NOMO-1 treated with DMSO at 0.1 percent for 48 hours (cell line): ENCODE measurements around the gene PLPPR5.

Experiments used
- DNase-seq: peaks from one replicate; lab custom pipeline; 2025; ENCODE audit not compliant: unreplicated experiment; lab: John Stamatoyannopoulos, UW

Gene PLPPR5

DNA sequence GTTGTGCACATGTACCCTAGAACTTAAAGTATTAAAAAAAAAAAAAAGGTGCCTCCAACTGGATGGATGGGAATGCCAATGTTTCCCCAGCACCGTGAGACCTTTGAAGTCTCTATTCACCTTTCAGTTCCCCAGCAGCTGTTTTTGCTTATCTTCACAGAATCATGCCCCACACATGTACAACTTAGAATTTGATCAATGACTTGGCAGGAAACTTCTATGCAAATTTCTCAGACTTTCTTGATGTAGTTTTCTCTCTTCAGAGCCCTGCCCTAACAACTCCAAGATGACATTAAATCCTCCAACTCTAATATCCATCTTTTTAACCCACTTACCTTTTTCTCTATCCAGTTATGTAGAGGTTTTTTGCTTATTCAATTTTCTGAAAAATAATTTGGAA, 144.3 kb downstream of the PLPPR5 start:
- no peak for DNase-seq

- no peak for DNase-seq
These were observed 150.5 kb downstream of the PLPPR5 start for GRCh38 chr1:98854137-98854536.

GRCh38 chr1:98849969-98850636, 154.6 kb downstream of the PLPPR5 start:
- no peak for DNase-seq

DNA sequence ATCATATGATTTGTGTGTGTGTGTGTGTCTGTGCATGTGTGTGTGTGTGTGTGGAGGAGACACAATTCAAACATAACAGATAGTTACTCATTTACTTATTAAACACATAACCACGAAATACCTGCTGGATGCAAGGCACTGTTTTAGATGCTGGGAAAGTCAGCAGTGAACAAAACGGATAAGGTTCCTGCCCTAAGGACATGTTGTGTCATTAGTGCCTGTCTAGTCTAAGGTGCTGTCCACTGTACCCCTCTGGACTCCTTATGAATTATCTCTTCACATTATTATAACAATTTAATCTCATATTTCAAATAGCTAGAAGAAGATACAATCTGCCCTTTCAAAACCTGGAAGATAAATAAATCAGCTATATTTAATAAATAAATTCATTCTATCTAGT, 162.4 kb downstream of the PLPPR5 start:
- DNase-seq = no peak
